Brain microvascular endothelial cell (primary cell): ENCODE measurements around the gene CTSE.
"Not testable (repeated sequence)": the region's sequence is repeated elsewhere in the genome, so short reads cannot be mapped to it uniquely, and the experiment has no call there.

Experiments used
- DNase-seq: peaks from one replicate; pipeline ENCODE4 v3.0.0-alpha.2; 2020
- H3K27ac ChIP-seq: fragments of 250-450 bp; sonication (Bioruptor Pico); 2 replicates; pipeline ENCODE4 v1.5.1; 2020; ENCODE audit warnings: mild to moderate bottlenecking, moderate library complexity
- H3K27me3 ChIP-seq: fragments of 250-450 bp; sonication (Bioruptor Pico); replicated peaks from 2 replicates; pipeline ENCODE4 v1.5.1; 2020; ENCODE audit warnings: mild to moderate bottlenecking
- H3K36me3 ChIP-seq: fragments of 250-450 bp; sonication (Bioruptor Pico); replicated peaks from 2 replicates; pipeline ENCODE4 v1.5.1; 2020; ENCODE audit warnings: mild to moderate bottlenecking
- H3K4me3 ChIP-seq: 2 replicates; pipeline ENCODE4 v1.5.1; 2011; ENCODE audit warnings: low read depth, mild to moderate bottlenecking, control low read depth, low read length, moderate library complexity
- CTCF ChIP-seq: IDR thresholded peaks from 2 replicates; pipeline ENCODE4 v1.5.1; 2011; ENCODE audit warnings: low read depth, mild to moderate bottlenecking, moderate library complexity, low read length, control low read depth, inconsistent platforms; ENCODE audit errors: missing control alignments
- in situ Hi-C: cut with HindIII; loops from 2 replicates; pipeline ENCODE4 v1.10.0; 2017; ENCODE audit warnings: low sequenced_read_pairs, low pct_ligation_motif_present

CTSE gene

GRCh38 chr1:206065547-206066145, 42.0 kb upstream of the CTSE start:
- H3K4me3 ChIP-seq: no peak overlapping the region
- no peak for DNase-seq
- H3K36me3 ChIP-seq: no peaks in the 10 kb centered on the region
- H3K27me3 ChIP-seq: peaks cover 12% of the 10 kb centered on the region
- TF ChIP-seq CTCF: no peak
- in situ Hi-C loops: no loop called here
- no peak overlapping the region for H3K27ac ChIP-seq

- DNase-seq, in situ Hi-C loops: not testable (repeated sequence)
- peaks cover 12% of the 10 kb centered on the region for H3K27me3 ChIP-seq
These were observed 40.8 kb upstream of the CTSE start for GRCh38 chr1:206064501-206064900.

DNA sequence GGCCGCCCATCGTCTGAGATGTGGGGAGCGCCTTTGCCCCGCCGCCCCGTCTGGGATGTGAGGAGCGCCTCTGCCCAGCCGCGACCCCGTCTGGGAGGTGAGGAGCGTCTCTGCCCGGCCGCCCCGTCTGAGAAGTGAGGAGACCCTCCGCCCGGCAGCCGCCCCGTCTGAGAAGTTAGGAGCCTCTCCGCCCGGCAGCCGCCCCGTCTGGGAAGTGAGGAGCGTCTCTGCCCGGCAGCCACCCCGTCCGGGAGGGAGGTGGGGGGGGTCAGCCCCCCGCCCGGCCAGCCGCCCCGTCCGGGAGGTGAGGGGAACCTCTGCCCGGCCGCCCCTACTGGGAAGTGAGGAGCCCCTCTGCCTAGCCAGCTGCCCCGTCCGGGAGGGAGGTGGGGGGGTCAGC, 40.3 kb upstream of the CTSE start:
- DNase-seq, H3K36me3 ChIP-seq, H3K27ac ChIP-seq, H3K4me3 ChIP-seq, in situ Hi-C loops: not testable (repeated sequence)
- H3K27me3 ChIP-seq: peaks cover 11% of the 10 kb centered on the region

More at GRCh38 chr1:206064501-206064900, 40.8 kb upstream of the CTSE start:
- not testable (repeated sequence) for H3K36me3 ChIP-seq, H3K4me3 ChIP-seq, H3K27ac ChIP-seq

DNA sequence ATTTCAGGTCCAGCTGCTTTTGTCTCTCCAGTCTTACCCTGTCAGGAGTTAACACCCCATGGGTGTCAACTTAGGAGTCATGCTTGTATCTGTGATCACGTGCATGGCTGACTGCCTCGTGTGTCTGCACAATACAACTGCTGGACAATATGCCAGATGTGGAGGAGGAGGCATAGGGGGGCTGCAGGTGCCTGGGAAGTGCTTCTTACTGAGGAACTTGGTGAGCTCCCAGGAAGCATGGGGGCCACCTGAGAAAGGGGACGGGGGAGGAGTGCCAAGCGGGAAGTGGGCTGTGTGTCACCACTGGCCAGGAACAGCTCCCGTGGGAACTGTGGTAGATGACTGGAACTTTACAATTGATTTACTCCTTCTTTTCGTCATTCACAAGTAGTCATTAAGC, 38.8 kb upstream of the CTSE start:
- no peaks in the 10 kb centered on the region for H3K27me3 ChIP-seq
- H3K4me3 ChIP-seq: no peak overlapping the region
- no peak for TF ChIP-seq CTCF
- in situ Hi-C loops: no loop called here
- no peak for DNase-seq
- no peaks in the 10 kb centered on the region for H3K36me3 ChIP-seq
- H3K27ac ChIP-seq: no peak overlapping the region

- H3K36me3 ChIP-seq: no peaks in the 10 kb centered on the region
- H3K27ac ChIP-seq: no peak overlapping the region
- TF ChIP-seq CTCF: no peak
- in situ Hi-C loops: no loop called here
- no peak overlapping the region for H3K4me3 ChIP-seq
- H3K27me3 ChIP-seq: no peaks in the 10 kb centered on the region
- no peak for DNase-seq
These were observed 37.1 kb upstream of the CTSE start for GRCh38 chr1:206060844-206061243.

DNA sequence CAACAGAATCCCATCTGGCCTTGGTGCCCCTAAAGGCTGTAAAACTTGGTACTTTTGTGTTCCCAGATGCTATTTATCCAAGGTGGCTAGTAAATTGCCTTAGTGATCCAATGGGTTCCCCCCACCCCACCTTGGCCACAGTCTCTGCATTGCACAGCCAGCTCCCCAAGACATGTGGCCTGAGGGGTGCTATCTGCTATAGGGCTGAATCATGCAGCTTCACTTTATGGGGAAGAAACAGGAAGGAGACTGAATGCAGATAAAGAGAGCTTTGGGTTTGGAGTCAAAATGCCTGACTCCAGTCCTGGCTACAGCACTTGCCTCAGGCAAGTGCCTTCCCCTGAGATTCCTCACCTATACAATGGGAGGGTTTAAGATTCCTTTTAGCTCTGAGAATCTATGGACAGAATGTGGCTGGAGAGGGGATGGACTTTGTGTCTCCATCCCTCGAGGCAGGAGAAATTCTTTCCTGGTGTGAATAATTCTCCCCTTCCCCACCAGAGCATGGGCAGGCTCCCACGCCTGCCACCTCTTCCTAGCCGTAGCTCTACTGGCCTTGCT, 35.7 kb upstream of the CTSE start:
- DNase-seq: no peak
- TF ChIP-seq CTCF: no peak
- no peak overlapping the region for H3K4me3 ChIP-seq
- H3K27me3 ChIP-seq: no peaks in the 10 kb centered on the region
- no peak overlapping the region for H3K27ac ChIP-seq
- H3K36me3 ChIP-seq: no peaks in the 10 kb centered on the region
- in situ Hi-C loops: no loop called here

- TF ChIP-seq CTCF: no peak
- DNase-seq: no peak
- no peaks in the 10 kb centered on the region for H3K27me3 ChIP-seq
- no peaks in the 10 kb centered on the region for H3K36me3 ChIP-seq
- H3K27ac ChIP-seq: no peak overlapping the region
- H3K4me3 ChIP-seq: no peak overlapping the region
- in situ Hi-C loops: no loop called here
These were observed 35.2 kb upstream of the CTSE start for GRCh38 chr1:206058927-206059292.

DNA sequence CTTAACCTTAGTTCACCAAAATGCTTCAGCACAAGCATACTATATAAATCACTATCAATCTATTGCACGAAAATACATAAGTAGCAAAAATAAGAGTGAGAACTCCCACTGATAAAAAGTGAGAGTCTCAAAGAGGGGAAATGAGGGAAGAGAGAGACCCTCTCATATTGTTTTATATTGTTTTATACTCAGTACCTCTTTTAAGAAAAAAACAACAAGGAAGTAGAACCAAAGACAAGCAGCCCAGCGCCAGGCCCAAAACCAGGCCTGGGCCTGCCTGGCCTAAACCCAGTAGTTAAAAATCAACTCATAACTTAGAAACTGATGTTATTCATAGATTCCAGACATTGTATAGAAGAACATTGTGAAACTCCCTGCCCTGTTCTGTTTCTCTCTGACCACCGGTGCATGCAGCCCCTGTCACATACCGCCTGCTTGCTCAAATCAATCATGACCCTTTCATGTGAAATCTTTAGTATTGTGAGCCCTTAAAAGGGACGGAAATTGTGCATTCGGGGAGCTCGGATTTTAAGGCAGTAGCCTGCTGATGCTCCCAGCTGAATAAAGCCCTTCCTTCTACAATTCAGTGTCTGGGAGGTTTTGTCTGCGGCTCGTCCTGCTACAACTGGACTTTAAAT, 34.7 kb upstream of the CTSE start:
- in situ Hi-C loops, H3K27ac ChIP-seq, H3K36me3 ChIP-seq: not testable (repeated sequence)

DNA sequence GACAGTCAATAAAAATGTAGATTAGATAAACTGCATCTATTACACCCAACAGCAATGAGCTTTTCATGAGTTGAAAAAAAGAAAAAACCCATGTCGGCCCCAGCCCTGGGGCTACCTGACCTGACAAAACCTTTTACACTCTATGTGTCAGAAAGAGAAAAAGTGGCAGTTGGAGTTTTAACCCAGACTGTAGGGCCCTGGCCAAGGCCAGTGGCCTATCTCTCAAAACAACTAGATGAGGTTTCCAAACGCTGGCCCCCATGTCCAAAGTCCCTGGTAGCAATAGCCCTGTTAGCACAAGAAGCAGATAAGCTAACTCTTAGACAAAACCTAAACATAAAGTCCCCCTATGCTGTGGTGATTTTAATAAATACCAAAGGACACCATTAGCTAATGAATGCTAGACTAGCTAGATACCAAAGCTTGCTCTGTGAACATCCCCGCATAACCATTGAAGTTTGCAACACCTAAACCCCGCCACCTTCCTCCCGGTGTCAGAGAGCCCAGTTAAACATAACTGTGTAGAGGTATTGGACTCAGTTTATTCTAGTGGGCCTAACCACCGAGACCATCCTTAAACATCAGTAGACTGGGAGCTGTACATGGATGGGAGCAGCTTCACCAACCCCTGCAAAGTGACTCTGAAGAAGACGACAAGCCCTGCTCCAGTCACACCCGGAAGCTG, 32.1 kb upstream of the CTSE start:
- in situ Hi-C loops, H3K36me3 ChIP-seq, H3K27me3 ChIP-seq, H3K4me3 ChIP-seq, DNase-seq, H3K27ac ChIP-seq: not testable (repeated sequence)

More for the DNA sequence above, 34.7 kb upstream of the CTSE start:
- H3K4me3 ChIP-seq, H3K27me3 ChIP-seq, DNase-seq: not testable (repeated sequence)
